SW 1271 (cell line): ENCODE results near the gene OR2D3.
"Not testable (repeated sequence)": the region's sequence is repeated elsewhere in the genome, so short reads cannot be mapped to it uniquely, and the experiment has no call there.

Source experiments
- DNase-seq, 2 experiments: peaks; one replicate each; lab custom pipeline; 2025; lab: John Stamatoyannopoulos, UW

The OR2D3 gene

DNA sequence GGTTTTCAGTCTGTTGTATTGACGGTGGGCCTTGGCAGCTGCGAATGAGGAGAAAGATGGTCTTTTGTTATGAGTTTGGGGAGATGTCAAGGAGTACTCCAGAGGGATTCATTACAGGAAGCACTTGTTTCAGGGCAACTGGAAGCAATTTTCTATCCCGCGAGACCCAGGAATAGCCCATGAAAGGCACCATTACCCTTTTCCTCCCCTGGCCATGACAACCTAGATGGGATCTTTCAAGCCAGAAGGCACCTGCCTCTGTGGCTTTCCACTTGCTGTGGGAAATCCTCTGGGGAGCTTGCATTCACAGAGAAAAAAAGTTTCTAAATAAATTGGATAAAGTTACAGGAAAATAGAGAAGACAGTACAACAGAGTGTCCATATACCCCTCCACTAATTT, 8.1 kb downstream of the OR2D3 start:
- no peak for DNase-seq

- DNase-seq, result no peak
Observed at GRCh38 chr11:6931146-6931713, 10.4 kb downstream of the OR2D3 start.

DNA sequence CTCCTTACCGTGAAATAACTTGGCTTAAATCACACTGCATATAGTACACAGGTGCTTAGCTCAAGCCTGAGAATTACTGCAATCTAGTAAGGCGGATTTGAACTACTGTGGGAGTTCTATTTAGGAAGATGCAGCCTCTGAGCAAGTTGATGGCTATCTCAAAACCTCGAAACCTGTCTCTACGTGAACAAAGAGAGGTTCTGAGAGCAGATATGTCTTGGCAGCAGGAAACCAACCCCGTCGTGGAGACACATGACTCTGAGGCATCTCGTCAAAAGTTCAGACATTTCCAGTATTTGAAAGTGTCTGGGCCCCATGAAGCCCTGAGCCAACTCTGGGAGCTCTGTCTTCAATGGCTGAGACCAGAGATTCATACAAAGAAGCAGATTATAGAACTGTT, 11.3 kb downstream of the OR2D3 start:
- DNase-seq, result no peak

DNA sequence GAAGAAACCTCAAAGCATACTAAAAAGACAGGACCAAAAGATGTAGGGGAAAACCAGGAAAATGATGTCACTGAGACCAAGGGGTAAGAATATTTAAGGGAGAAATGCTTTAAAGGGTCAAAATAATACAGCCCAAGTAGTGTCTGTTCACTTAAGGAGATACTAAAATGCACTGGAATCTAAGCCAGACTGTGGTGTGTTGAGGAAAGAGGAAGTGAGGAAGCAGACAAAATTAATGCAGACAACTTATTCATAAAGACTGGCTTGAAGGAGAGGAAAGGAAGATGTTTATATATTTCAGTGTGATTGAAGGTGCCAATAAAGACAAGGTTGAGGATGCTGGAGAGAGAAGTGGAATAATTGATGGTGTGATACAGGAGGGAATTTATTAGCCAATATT, 21.2 kb downstream of the OR2D3 start:
- no peak for DNase-seq

GRCh38 chr11:6943131-6943530, 22.3 kb downstream of the OR2D3 start:
- no peak for DNase-seq

GRCh38 chr11:6954248-6954647, 33.4 kb downstream of the OR2D3 start:
- DNase-seq, result not testable (repeated sequence)

DNA sequence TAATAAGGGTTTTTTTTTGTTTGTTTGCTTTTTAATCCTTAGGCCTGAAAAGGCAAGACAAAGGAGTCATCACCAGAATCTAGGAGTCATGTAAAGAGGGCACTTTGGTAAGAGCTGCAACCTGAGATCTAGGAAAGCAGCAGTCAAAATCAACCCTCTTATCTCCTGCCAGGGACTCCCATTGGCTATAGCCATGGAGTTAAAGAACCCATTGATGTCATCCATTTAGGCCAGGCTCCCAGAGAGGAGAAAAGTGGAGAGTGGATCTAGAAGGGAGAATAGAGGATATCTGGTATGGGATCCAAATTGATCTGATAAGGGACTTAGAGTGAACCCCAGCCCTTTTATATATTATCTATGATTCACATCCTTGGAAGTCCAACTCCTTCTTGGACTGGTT, 41.3 kb downstream of the OR2D3 start:
- no peak for DNase-seq

- no peak for DNase-seq
Observed at GRCh38 chr11:6962673-6963072, 41.9 kb downstream of the OR2D3 start.

DNA sequence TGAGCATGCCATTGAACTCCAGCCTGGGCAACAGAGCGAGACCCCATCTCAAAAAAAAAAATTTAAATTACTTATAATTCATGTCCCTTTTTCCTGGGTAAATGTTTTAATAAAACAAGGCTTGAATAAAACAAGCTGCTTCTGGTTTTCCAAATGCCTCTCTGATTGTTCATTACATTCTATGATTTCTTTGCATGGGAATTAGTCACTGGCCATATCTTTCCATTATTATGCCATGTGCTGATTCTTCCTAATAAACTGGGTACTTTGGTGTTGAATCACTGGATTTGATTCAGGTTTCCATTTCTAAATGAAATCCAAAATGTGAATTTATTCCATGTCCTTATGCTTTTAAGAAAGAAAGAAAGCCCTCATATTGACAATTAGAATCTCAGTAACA, 48.0 kb downstream of the OR2D3 start:
- no peak for DNase-seq

DNA sequence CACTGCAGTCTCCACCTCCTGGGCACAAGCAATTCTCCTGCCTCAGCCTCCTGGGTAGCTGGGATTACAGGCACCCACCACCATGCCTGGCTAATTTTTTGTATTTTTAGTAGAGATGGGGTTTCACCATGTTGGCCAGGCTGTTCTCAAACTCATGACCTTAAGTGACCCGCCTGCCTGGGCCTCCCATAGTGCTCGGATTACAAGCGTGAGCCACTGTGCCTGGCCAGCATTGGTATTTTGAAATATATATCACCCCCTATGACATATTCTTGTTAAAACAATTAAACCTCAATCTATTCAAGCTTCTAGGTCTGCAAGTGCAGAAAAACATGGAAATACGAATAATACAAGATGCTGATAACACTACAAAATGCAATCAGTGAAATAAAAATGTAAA, 49.1 kb downstream of the OR2D3 start:
- not testable (repeated sequence) for DNase-seq
